Adrenal gland (tissue), 12 donors: ENCODE measurements around the gene ARID5B. TPM values are rescaled to one million over a fixed set of nuclear protein-coding genes. Genes with fewer than 3 reads are reported as not detected.

Experiments used
- DNase-seq, 7 donors: peaks; one replicate each; pipeline ENCODE4 v3.0.0-alpha.2; 2019 to 2020
- H3K27ac ChIP-seq, 5 donors: fragments of 200-600 bp; sonication (generic) in 4 of 5; 1 replicate in 3 of 5; 2 replicates in 2 of 5; pipeline versions ENCODE4 v1.5.1 to v1.8.0; 2016 to 2020; ENCODE audit warnings: mild to moderate bottlenecking in 1 of 5
- H3K27me3 ChIP-seq: fragments of 200-600 bp; 2 replicates; pipeline ENCODE4 v1.8.0; 2021
- H3K36me3 ChIP-seq, 2 donors: fragments of 200-600 bp; replicated peaks in 1 of 2; 1 replicate in 1 of 2; 2 replicates in 1 of 2; pipeline versions ENCODE4 v1.5.1 to v1.8.0; 2018 to 2022
- H3K4me1 ChIP-seq, 2 donors: fragments of 200-600 bp; replicated peaks in 1 of 2; 1 replicate in 1 of 2; 2 replicates in 1 of 2; pipeline versions ENCODE4 v1.5.1 to v1.8.0; 2018 to 2021
- H3K4me3 ChIP-seq, 4 donors: fragments of 200-600 bp; sonication (generic) in 3 of 4; one replicate each; pipeline ENCODE4 v1.5.1; 2016 to 2018
- H3K9me3 ChIP-seq, 3 donors: fragments of 200-600 bp; sonication (generic) in 1 of 3; replicated peaks in 1 of 3; 1 replicate in 2 of 3; 2 replicates in 1 of 3; pipeline versions ENCODE4 v1.5.1 to v1.8.0; 2016 to 2021
- POLR2A ChIP-seq, 2 donors: fragments of 450-650 bp; IDR thresholded peaks; one replicate each; pipeline ENCODE4 v1.6.1; 2017; ENCODE audit warnings: antibody characterized with exemption in 2 of 2, mild to moderate bottlenecking in 2 of 2, moderate library complexity in 1 of 2
- WGBS, 4 donors: extraction: QIAGEN DNeasy Blood & Tissue Kit in 2 of 4; methylation state at CpG; one replicate each; pipeline versions ENCODE4 v1.1.5 to v1.1.7; 2013 to 2017; 5-methylcytosine and 5-hydroxymethylcytosine counted together
- intact Hi-C, 2 donors: fragments of 100-400 bp; cut with DNase I; formaldehyde crosslinking; loops; one replicate each; pipeline versions ENCODE4 v1.14.1 to v1.15.0; 2022 to 2023
- polyA plus RNA-seq, 3 donors: library from polyadenylated mRNA; stranded (reverse); fragments of 200-250 nt in 2 of 3; fragments of 350-450 nt in 1 of 3; fragmentation: Illumina TruSeq in 1 of 3; extraction: RNeasy Lipid Tissue Mini Kit (QIAGEN cat#74804) in 1 of 3; gene quantifications; one replicate each; pipeline ENCODE4 v1.2.3, GENCODE V29; 2013 to 2014
- total RNA-seq, 9 donors: library from RNA; depleted of rRNA in 4 of 9; stranded (reverse); fragments of >200 nt in 4 of 9; fragments of 120-200 nt in 1 of 9; fragmentation: NEBNext Ultra II Directional in 1 of 9; extraction: Animal tissue kit (Norgen Biotek cat#: 25700) in 1 of 9; gene quantifications; one replicate each; pipeline versions ENCODE4 v1.1.0 to v1.2.4, GENCODE V29; 2013 to 2023
- TF ChIP-seq, protein P1 (sequence below), 6 experiments: fragments of 450-650 bp in 4 of 6; fragments of 200-600 bp in 2 of 6; sonication (generic) in 1 of 6; IDR thresholded peaks; 1 replicate in 5 of 6; 2 replicates in 1 of 6; pipeline versions ENCODE4 v1.5.1 to v1.8.0; 2016 to 2021; ENCODE audit warnings: antibody characterized with exemption in 6 of 6, mild to moderate bottlenecking in 2 of 6, moderate library complexity in 1 of 6
- donor health status: healthy with polysubstance abuse.
- donor health status: Bipolar disorder and iron deficiency.
- donor health status: DM: yes; HTN: yes; CAD: no.
- donor health status: DM: no; HTN: no; CAD: no.
- donor health status: DM: no; HTN: no; CAD: no.
- donor health status: DM: yes; HTN: yes; CAD: no.

The ARID5B gene
- total and polyA plus RNA-seq, 12 donors, result 5.7 to 42.4 (median 23.8) TPM

DNA sequence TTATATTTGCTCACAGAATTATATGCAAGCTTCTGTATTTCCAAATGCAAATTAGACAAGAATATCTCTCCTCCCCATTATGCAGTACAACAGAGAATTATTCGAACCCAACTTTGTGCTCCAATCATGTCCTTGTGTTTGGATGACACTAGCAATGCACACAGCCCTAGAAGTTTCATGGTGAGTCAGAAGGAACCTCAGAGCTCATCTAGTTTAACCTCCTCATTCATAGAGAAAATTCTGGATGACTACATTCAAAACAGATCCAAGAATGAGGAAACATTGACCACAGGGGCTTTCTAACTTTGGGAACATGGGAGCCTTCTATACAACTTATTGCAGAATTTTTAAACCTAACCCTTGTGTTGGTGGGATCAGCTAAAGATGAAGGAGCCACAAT lies 12.8 kb upstream of the ARID5B start:
- WGBS, 4 donors, result 77 to 93% (median 86%) methylated on average over 1 of the region's 1 CpG

GRCh38 chr10:61890430-61890829 lies 11.1 kb upstream of the ARID5B start:
- no peak for DNase-seq
- TF ChIP-seq, protein P1, sequence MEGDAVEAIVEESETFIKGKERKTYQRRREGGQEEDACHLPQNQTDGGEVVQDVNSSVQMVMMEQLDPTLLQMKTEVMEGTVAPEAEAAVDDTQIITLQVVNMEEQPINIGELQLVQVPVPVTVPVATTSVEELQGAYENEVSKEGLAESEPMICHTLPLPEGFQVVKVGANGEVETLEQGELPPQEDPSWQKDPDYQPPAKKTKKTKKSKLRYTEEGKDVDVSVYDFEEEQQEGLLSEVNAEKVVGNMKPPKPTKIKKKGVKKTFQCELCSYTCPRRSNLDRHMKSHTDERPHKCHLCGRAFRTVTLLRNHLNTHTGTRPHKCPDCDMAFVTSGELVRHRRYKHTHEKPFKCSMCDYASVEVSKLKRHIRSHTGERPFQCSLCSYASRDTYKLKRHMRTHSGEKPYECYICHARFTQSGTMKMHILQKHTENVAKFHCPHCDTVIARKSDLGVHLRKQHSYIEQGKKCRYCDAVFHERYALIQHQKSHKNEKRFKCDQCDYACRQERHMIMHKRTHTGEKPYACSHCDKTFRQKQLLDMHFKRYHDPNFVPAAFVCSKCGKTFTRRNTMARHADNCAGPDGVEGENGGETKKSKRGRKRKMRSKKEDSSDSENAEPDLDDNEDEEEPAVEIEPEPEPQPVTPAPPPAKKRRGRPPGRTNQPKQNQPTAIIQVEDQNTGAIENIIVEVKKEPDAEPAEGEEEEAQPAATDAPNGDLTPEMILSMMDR (IDR thresholded peaks at IDR 0.05), result no peak
- TF ChIP-seq POLR2A (IDR thresholded peaks at IDR 0.05), result no peak
- H3K9me3 ChIP-seq, result no peaks in the 10 kb centered on the region
- H3K27me3 ChIP-seq, result no peaks in the 10 kb centered on the region
- no peaks in the 10 kb centered on the region for H3K36me3 ChIP-seq
- no peaks in the 10 kb centered on the region for H3K4me1 ChIP-seq
- H3K4me3 ChIP-seq, result no peak overlapping the region
- intact Hi-C loops, result no loop called here
- H3K27ac ChIP-seq, result no peak overlapping the region

More for the DNA sequence above, 12.8 kb upstream of the ARID5B start:
- no peak overlapping the region for H3K4me3 ChIP-seq
- H3K27ac ChIP-seq, result no peak overlapping the region
- no peak for DNase-seq
- H3K36me3 ChIP-seq, result no peaks in the 10 kb centered on the region
- intact Hi-C loops, result no loop called here
- no peaks in the 10 kb centered on the region for H3K9me3 ChIP-seq
- TF ChIP-seq, protein P1 (IDR thresholded peaks at IDR 0.05), result no peak
- no peaks in the 10 kb centered on the region for H3K4me1 ChIP-seq
- no peaks in the 10 kb centered on the region for H3K27me3 ChIP-seq

DNA sequence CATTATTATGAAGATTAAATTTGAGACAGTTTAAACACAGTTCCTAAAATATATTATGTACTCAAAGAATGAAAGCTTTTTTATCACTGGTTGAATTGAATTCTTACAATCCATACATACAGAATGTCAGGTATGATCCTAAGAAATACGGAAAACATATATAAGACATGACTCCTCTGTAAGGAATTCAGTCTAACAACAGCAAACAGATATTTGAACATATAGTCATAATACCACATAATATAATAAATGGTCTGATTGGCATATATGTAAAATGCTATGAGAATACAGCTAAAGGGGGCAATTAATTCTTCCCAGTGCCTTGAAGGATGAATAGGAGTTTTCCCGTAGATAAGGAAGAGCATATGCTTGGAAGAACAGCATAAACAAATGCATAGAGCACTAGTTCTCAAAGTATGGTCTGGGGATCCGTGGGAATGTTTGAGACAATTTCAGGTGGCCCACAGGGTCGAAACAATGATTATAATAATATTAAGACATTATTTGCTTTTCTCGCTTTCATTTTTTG lies 10.6 kb upstream of the ARID5B start:
- 81 to 93% (median 88%) methylated on average over 5 of the region's 5 CpGs for WGBS, 4 donors
- DNase-seq, result no peak
- H3K4me1 ChIP-seq, result no peaks in the 10 kb centered on the region
- TF ChIP-seq, protein P1 (IDR thresholded peaks at IDR 0.05), result no peak
- no peak for TF ChIP-seq POLR2A (IDR thresholded peaks at IDR 0.05)
- no peaks in the 10 kb centered on the region for H3K9me3 ChIP-seq
- H3K36me3 ChIP-seq, result no peaks in the 10 kb centered on the region
- H3K27me3 ChIP-seq, result no peaks in the 10 kb centered on the region
- H3K27ac ChIP-seq, result no peak overlapping the region
- no peak overlapping the region for H3K4me3 ChIP-seq
- intact Hi-C loops, result no loop called here

DNA sequence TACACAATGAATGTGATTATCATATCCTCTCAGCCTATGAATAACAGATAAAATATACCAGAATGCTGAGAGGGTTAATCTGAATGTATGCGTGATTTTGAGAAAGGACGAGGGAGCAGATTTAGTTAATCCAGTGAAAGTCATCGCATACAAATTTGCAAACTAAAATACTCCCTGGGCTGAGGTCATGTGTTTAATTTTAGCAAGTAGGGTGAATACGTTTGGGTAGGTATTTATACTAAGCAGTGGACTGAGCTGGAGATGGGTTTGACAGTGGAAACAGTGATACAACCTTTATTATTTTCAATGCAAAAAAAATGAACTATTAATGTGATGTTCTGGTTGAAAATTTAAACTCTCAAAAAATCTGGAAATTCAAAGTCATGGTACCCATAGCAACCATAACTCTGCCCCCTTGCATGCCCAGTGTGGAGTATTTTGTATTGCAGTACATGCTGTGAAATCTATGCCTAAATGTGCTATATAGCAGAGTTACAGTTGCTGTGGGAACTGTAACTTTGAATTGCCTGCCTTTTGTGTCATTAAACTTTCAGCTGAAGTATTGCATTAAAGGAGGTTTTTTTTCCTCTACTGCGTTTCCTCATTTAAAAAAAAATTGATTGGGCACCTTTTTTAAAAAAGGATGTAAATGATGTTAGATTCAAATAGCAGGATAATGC lies 9.5 kb upstream of the ARID5B start:
- no peak for DNase-seq
- intact Hi-C loops, result no loop called here
- Histone ChIP-seq H3K9me3 (no peaks in the 10 kb centered on the region), H3K36me3 (no peaks in the 10 kb centered on the region), H3K27ac (no peak overlapping the region), H3K4me3 (no peak overlapping the region), H3K27me3 (no peaks in the 10 kb centered on the region), H3K4me1 (peaks cover 0 to under 1% of the 10 kb centered on the region in 2 donors)
- TF ChIP-seq, protein P1 (IDR thresholded peaks at IDR 0.05), result no peak
- TF ChIP-seq POLR2A (IDR thresholded peaks at IDR 0.05), result no peak
- 75 to 82% (median 79%) methylated on average over 5 of the region's 5 CpGs for WGBS, 4 donors
